GM12878 (cell line): ENCODE measurements around the gene ZNF148. TPM values are rescaled to one million over a fixed set of nuclear protein-coding genes. Genes with fewer than 3 reads are reported as not detected.

Experiments used
- ATAC-seq: fragments of 200-7000 bp; cut with Tn5 transposase; 3 replicates; pipeline ENCODE4 v1.9.1; 2020; ENCODE audit warnings: mild to moderate bottlenecking, moderate library complexity
- BruUV-seq: library from RNA; stranded (reverse); fragments of 400-500 nt; replicated peaks from 2 replicates; lab custom pipeline; 2021; lab: Mats Ljungman, UMichigan
- CTCF ChIA-PET: fragments of 300-600 bp; sonication (Branson Sonifier 250); formaldehyde crosslinking; extraction: SDS; loops from one replicate; lab custom pipeline; 2021; ENCODE audit warnings: inconsistent platforms; lab: Yijun Ruan, JAX
- POLR2A ChIA-PET: fragments of 350-600 bp; formaldehyde crosslinking; extraction: SDS; loops from one replicate; lab custom pipeline; 2021; ENCODE audit warnings: inconsistent platforms; lab: Charles Lee
- RAD21 ChIA-PET: fragments of 300-600 bp; sonication (Branson Sonifier 250); formaldehyde crosslinking; loops from one replicate; lab custom pipeline; 2023; ENCODE audit warnings: antibody characterized with exemption; ENCODE audit not compliant: unreplicated experiment; lab: Charles Lee
- SMC1A ChIA-PET: fragments of 300-600 bp; sonication (Branson Sonifier 250); formaldehyde crosslinking; loops from one replicate; lab custom pipeline; 2023; ENCODE audit not compliant: unreplicated experiment, uncharacterized antibody; lab: Charles Lee
- DNase-seq: peaks from one replicate; pipeline ENCODE4 v3.0.0-alpha.2; 2011; ENCODE audit warnings: low read depth, low spot score
- FAIRE-seq: peaks from 3 replicates; lab custom pipeline; 2011; peaks lifted over from hg19 to GRCh38; lab: Jason Lieb, UNC
- H2AFZ ChIP-seq: 2 replicates; pipeline ENCODE4 v1.6.0; 2011; ENCODE audit warnings: low read depth, low read length, control low read depth; ENCODE audit not compliant: control insufficient read depth
- H3K27ac ChIP-seq: 2 replicates; pipeline ENCODE4 v1.5.1; 2011; ENCODE audit warnings: control low read depth; ENCODE audit not compliant: control insufficient read depth, insufficient read depth
- H3K27me3 ChIP-seq, 2 experiments: replicated peaks in 1 of 2; 2 replicates each; pipeline versions ENCODE4 v1.6.0 to v1.6.1; 2011; ENCODE audit warnings: low read length in 1 of 2; ENCODE audit not compliant: control insufficient read depth in 2 of 2, insufficient read depth in 2 of 2
- H3K36me3 ChIP-seq, 2 experiments: 2 replicates each; pipeline ENCODE4 v1.5.1; 2011; ENCODE audit warnings: low read length in 1 of 2; ENCODE audit not compliant: control insufficient read depth in 2 of 2, insufficient read depth in 2 of 2
- H3K4me1 ChIP-seq: 2 replicates; pipeline ENCODE4 v1.6.1; 2011; ENCODE audit warnings: mild to moderate bottlenecking, low read length, moderate library complexity, mixed read lengths; ENCODE audit not compliant: control insufficient read depth, insufficient read depth
- H3K4me2 ChIP-seq: 2 replicates; pipeline ENCODE4 v1.6.0; 2011; ENCODE audit warnings: control low read depth; ENCODE audit not compliant: control insufficient read depth, insufficient read depth
- H3K4me3 ChIP-seq: fragments of 200-600 bp; sonication (generic); 2 replicates; pipeline ENCODE4 v1.5.1; 2016
- H3K79me2 ChIP-seq: 2 replicates; pipeline ENCODE4 v1.6.0; 2011; ENCODE audit warnings: low read length; ENCODE audit not compliant: control insufficient read depth, insufficient read depth
- H3K9ac ChIP-seq: 2 replicates; pipeline ENCODE4 v1.8.0; 2011; ENCODE audit warnings: low read length, control low read depth, mixed read lengths; ENCODE audit not compliant: control insufficient read depth, insufficient read depth
- H3K9me3 ChIP-seq: replicated peaks from 3 replicates; pipeline ENCODE4 v1.5.1; 2011; ENCODE audit warnings: mild to moderate bottlenecking, low read length; ENCODE audit not compliant: control insufficient read depth, insufficient read depth
- H4K20me1 ChIP-seq: 2 replicates; pipeline ENCODE4 v1.6.0; 2011; ENCODE audit not compliant: control insufficient read depth, insufficient read depth
- EED ChIP-seq: sonication (generic); IDR thresholded peaks from 2 replicates; pipeline ENCODE4 v1.6.1; 2016; ENCODE audit warnings: antibody characterized with exemption, low read depth
- EP300 ChIP-seq, 2 experiments: fragments of 150-350 bp in 1 of 2; IDR thresholded peaks; 2 replicates each; pipeline ENCODE4 v1.6.1; 2011 to 2012; ENCODE audit warnings: low read depth in 2 of 2, low read length in 2 of 2, borderline replicate concordance in 1 of 2, improper control_type of control experiment in 1 of 2, inconsistent platforms in 1 of 2; ENCODE audit not compliant: control insufficient read depth in 1 of 2
- FOS ChIP-seq: IDR thresholded peaks from 3 replicates; pipeline ENCODE4 v1.6.1; 2011; ENCODE audit warnings: borderline replicate concordance; ENCODE audit not compliant: insufficient read length; ENCODE audit errors: extremely low read depth
- FOXK2 ChIP-seq: fragments of 450-650 bp; IDR thresholded peaks from 2 replicates; pipeline ENCODE4 v1.6.1; 2017; ENCODE audit warnings: mild to moderate bottlenecking, moderate library complexity
- MTA3 ChIP-seq: IDR thresholded peaks from 2 replicates; pipeline ENCODE4 v1.6.1; 2012; ENCODE audit warnings: low read length, inconsistent platforms, borderline replicate concordance
- NR2C1 ChIP-seq: fragments of 450-650 bp; IDR thresholded peaks from 2 replicates; pipeline ENCODE4 v1.6.1; 2017; ENCODE audit warnings: antibody characterized with exemption, mild to moderate bottlenecking, moderate library complexity
- NR2F1 ChIP-seq: fragments of 450-650 bp; conservative IDR thresholded peaks from 2 replicates; pipeline ENCODE4 v1.6.1; 2017; ENCODE audit warnings: mild to moderate bottlenecking
- NRF1 ChIP-seq: conservative IDR thresholded peaks from 2 replicates; pipeline ENCODE4 v1.6.1; 2011; ENCODE audit warnings: mild to moderate bottlenecking, low read depth, low read length, improper control_type of control experiment
- POLR2A ChIP-seq: IDR thresholded peaks from 2 replicates; pipeline ENCODE4 v1.6.1; 2011; ENCODE audit warnings: low read depth, mild to moderate bottlenecking, low read length
- RFX5 ChIP-seq: IDR thresholded peaks from 2 replicates; pipeline ENCODE4 v1.6.1; 2011; ENCODE audit warnings: low read depth, low read length, improper control_type of control experiment
- SIN3A ChIP-seq: IDR thresholded peaks from 2 replicates; pipeline ENCODE4 v1.6.1; 2012; ENCODE audit warnings: low read depth, low read length, improper control_type of control experiment
- TAF1 ChIP-seq: IDR thresholded peaks from 2 replicates; pipeline ENCODE4 v1.6.1; 2011; ENCODE audit warnings: mild to moderate bottlenecking, low read depth, low read length, borderline replicate concordance
- ZNF207 ChIP-seq: fragments of 450-650 bp; IDR thresholded peaks from 2 replicates; pipeline ENCODE4 v1.6.1; 2014; ENCODE audit warnings: antibody characterized with exemption, mild to moderate bottlenecking, borderline replicate concordance
- ZNF217 ChIP-seq: fragments of 450-650 bp; IDR thresholded peaks from 2 replicates; pipeline ENCODE4 v1.6.1; 2017; ENCODE audit warnings: antibody characterized with exemption, mild to moderate bottlenecking
- WGBS: methylation state at CpG from one replicate; pipeline ENCODE4 v1.1.6; 2016; ENCODE audit warnings: low lambda C conversion rate; ENCODE audit not compliant: insufficient replicate concordance, insufficient coverage; ENCODE audit errors: missing lambda C conversion rate; 5-methylcytosine and 5-hydroxymethylcytosine counted together
- in situ Hi-C: fragments of 300-500 bp; cut with MboI; formaldehyde crosslinking; loops from 9 replicates; pipeline ENCODE4 v1.14.3; 2018; ENCODE audit warnings: mixed read lengths
- intact Hi-C: fragments of 100-400 bp; cut with micrococcal nuclease; formaldehyde crosslinking; loops from one replicate; pipeline ENCODE4 v1.14.2; 2022; ENCODE audit not compliant: unreplicated experiment
- polyA plus RNA-seq, 11 experiments: library from polyadenylated mRNA; depleted of rRNA in 4 of 11; unstranded in 6 of 11; stranded (reverse) in 5 of 11; fragments of >200 nt; fragmentation: Nextera tagmentation in 4 of 11; fragmentation: Illumina TruSeq in 1 of 11; extraction: Ambion mirVana in 4 of 11; extraction: Trizol in 1 of 11; gene quantifications; 1 replicate in 1 of 11; 2 replicates in 10 of 11; pipeline versions ENCODE4 v1.2.1 to v1.2.3, GENCODE V29; 2011 to 2016; ENCODE audit warnings: inconsistent platforms in 2 of 11, missing spikeins in 2 of 11, low read depth in 1 of 11
- total RNA-seq, 4 experiments: library from RNA; depleted of rRNA in 3 of 4; stranded (reverse); fragments of >200 nt in 3 of 4; fragmentation: Illumina TruSeq in 1 of 4; extraction: Trizol in 1 of 4; gene quantifications; 2 replicates each; pipeline versions ENCODE4 v1.2.1 to v1.2.3, GENCODE V29; 2013 to 2021
- TF ChIP-seq, protein P1 (sequence below): IDR thresholded peaks from 2 replicates; pipeline ENCODE4 v1.6.1; 2011; ENCODE audit warnings: low read depth, low read length, improper control_type of control experiment, borderline replicate concordance
- TF ChIP-seq, protein P2 (sequence below): IDR thresholded peaks from 2 replicates; pipeline ENCODE4 v1.6.1; 2012; ENCODE audit warnings: mild to moderate bottlenecking, low read depth, low read length
- TF ChIP-seq, protein P3 (sequence below): fragments of 450-650 bp; IDR thresholded peaks from 2 replicates; pipeline ENCODE4 v1.6.1; 2017; ENCODE audit warnings: low read depth, mild to moderate bottlenecking, moderate library complexity

The ZNF148 gene
- total and polyA plus RNA-seq, 10 of the 15 experiments (the other 5 are each of a cell fraction or from before 2014, with no cell fraction given), result 8.6 to 40.4 (median 26.7) TPM

DNA sequence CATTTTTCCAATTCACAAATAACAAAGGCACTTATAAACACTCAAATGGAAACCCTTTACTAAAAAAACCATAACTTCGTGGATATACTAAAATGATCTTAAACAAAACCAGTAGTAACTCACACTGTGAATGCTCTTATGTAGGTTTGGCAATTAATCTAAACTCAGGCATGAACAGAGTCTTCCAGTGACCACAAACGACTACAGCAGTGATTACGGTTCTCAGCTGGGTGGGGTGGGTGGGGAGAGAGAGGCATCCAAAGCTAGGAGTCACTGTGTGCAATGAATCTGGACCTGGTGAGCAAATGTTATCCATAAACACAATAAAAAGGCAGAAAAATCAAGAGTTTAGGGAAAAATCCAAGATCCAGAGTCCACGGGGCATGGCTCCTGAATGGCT is 183.9 kb downstream of the ZNF148 start:
- POLR2A ChIA-PET, result interaction anchor here (0.5 to 2.2 kb wide), 4 partner anchors 11 to 150 kb away, joined by 3 to 7 read pairs (median 4); no protein-coding TSS in a partner anchor
- ATAC-seq, result no peak
- CTCF ChIA-PET, result interaction anchor here (0.6 to 1.8 kb wide), 8 partner anchors 10 to 196 kb away, joined by 3 to 9 read pairs (median 4); no protein-coding TSS in a partner anchor
- Histone ChIP-seq H4K20me1 (no peaks in the 10 kb centered on the region), H3K79me2 (no peaks in the 10 kb centered on the region), H3K27ac (no peak overlapping the region), H3K4me3 (no peak overlapping the region), H3K4me1 (peaks cover 55% of the 10 kb centered on the region), H3K9me3 (no peaks in the 10 kb centered on the region; the same call in 2 of the 3 replicates), H3K27me3 (no peaks in the 10 kb centered on the region), H3K9ac (no peak overlapping the region), H2AFZ (no peak overlapping the region), H3K36me3 (no peaks in the 10 kb centered on the region), H3K4me2 (peak overlapping the region; percentile 89)
- RAD21 ChIA-PET, result interaction anchor here (0.6 to 1.8 kb wide), 4 partner anchors 10 to 394 kb away, joined by 3 to 11 read pairs (median 6); no protein-coding TSS in a partner anchor
- WGBS, result 72% methylated on average over 4 of the region's 4 CpGs
- BruUV-seq, result no TSS peak
- intact Hi-C loops, result no loop called here
- no peak for DNase-seq
- SMC1A ChIA-PET, result interaction anchor here (0.7 to 1.8 kb wide), 5 partner anchors 61 to 321 kb away, joined by 3 to 5 read pairs (median 3); no protein-coding TSS in a partner anchor
- no peak for FAIRE-seq
- in situ Hi-C loops, result no loop called here
- TF ChIP-seq, protein P1, sequence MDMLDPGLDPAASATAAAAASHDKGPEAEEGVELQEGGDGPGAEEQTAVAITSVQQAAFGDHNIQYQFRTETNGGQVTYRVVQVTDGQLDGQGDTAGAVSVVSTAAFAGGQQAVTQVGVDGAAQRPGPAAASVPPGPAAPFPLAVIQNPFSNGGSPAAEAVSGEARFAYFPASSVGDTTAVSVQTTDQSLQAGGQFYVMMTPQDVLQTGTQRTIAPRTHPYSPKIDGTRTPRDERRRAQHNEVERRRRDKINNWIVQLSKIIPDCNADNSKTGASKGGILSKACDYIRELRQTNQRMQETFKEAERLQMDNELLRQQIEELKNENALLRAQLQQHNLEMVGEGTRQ, result no peak
- TF ChIP-seq, protein P2, sequence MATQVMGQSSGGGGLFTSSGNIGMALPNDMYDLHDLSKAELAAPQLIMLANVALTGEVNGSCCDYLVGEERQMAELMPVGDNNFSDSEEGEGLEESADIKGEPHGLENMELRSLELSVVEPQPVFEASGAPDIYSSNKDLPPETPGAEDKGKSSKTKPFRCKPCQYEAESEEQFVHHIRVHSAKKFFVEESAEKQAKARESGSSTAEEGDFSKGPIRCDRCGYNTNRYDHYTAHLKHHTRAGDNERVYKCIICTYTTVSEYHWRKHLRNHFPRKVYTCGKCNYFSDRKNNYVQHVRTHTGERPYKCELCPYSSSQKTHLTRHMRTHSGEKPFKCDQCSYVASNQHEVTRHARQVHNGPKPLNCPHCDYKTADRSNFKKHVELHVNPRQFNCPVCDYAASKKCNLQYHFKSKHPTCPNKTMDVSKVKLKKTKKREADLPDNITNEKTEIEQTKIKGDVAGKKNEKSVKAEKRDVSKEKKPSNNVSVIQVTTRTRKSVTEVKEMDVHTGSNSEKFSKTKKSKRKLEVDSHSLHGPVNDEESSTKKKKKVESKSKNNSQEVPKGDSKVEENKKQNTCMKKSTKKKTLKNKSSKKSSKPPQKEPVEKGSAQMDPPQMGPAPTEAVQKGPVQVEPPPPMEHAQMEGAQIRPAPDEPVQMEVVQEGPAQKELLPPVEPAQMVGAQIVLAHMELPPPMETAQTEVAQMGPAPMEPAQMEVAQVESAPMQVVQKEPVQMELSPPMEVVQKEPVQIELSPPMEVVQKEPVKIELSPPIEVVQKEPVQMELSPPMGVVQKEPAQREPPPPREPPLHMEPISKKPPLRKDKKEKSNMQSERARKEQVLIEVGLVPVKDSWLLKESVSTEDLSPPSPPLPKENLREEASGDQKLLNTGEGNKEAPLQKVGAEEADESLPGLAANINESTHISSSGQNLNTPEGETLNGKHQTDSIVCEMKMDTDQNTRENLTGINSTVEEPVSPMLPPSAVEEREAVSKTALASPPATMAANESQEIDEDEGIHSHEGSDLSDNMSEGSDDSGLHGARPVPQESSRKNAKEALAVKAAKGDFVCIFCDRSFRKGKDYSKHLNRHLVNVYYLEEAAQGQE, result no peak
- no peak for TF ChIP-seq FOS
- no peak for TF ChIP-seq NRF1
- TF ChIP-seq, protein P3, sequence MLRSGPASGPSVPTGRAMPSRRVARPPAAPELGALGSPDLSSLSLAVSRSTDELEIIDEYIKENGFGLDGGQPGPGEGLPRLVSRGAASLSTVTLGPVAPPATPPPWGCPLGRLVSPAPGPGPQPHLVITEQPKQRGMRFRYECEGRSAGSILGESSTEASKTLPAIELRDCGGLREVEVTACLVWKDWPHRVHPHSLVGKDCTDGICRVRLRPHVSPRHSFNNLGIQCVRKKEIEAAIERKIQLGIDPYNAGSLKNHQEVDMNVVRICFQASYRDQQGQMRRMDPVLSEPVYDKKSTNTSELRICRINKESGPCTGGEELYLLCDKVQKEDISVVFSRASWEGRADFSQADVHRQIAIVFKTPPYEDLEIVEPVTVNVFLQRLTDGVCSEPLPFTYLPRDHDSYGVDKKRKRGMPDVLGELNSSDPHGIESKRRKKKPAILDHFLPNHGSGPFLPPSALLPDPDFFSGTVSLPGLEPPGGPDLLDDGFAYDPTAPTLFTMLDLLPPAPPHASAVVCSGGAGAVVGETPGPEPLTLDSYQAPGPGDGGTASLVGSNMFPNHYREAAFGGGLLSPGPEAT, result no peak
- TF ChIP-seq EED, result no peak
- no peak for TF ChIP-seq EP300 (IDR thresholded peaks at IDR 0.05; ENCODE audit: borderline replicate concordance in 1 of 2, control insufficient read depth in 1 of 2, low read depth in 2 of 2, low read length in 2 of 2)
- no peak for TF ChIP-seq MTA3
- no peak for TF ChIP-seq SIN3A
- no peak for TF ChIP-seq FOXK2
- TF ChIP-seq RFX5, result no peak
- no peak for TF ChIP-seq ZNF207
- no peak for TF ChIP-seq POLR2A
- no peak for TF ChIP-seq NR2C1
- TF ChIP-seq NR2F1, result no peak
- TF ChIP-seq ZNF217, result no peak
- no peak for TF ChIP-seq TAF1
